GM23338 (cell line): ENCODE results near the gene DNAJC4. TPM values are rescaled to one million over a fixed set of nuclear protein-coding genes. Genes with fewer than 3 reads are reported as not detected.

ENCODE experiments used
- ATAC-seq: fragments of 200-7000 bp; cut with Tn5 transposase; 3 replicates; pipeline ENCODE4 v1.9.1; 2020
- DNase-seq: peaks from one replicate; pipeline ENCODE4 v3.0.0-alpha.2; 2015; ENCODE audit warnings: low spot score
- H2AFZ ChIP-seq: fragments of 200-600 bp; sonication (generic); 2 replicates; pipeline ENCODE4 v1.8.0; 2016; ENCODE audit warnings: antibody characterized with exemption, mild to moderate bottlenecking, moderate library complexity
- H3F3A ChIP-seq: fragments of 200-600 bp; sonication (generic); replicated peaks from 2 replicates; pipeline ENCODE4 v1.8.0; 2017; ENCODE audit warnings: antibody characterized with exemption, mixed run types, low read depth
- H3K27ac ChIP-seq: fragments of 200-600 bp; sonication (generic); 2 replicates; pipeline ENCODE4 v1.6.1; 2016; ENCODE audit warnings: low read depth
- H3K27me3 ChIP-seq: fragments of 200-600 bp; sonication (generic); 2 replicates; pipeline ENCODE4 v1.8.0; 2016; ENCODE audit warnings: mild to moderate bottlenecking, mixed run types, moderate library complexity; ENCODE audit not compliant: insufficient read depth
- H3K36me3 ChIP-seq: fragments of 200-600 bp; sonication (generic); 2 replicates; pipeline ENCODE4 v1.8.0; 2016; ENCODE audit warnings: mild to moderate bottlenecking; ENCODE audit not compliant: insufficient read depth
- H3K4me1 ChIP-seq: fragments of 200-600 bp; sonication (generic); 2 replicates; pipeline ENCODE4 v1.8.0; 2016; ENCODE audit warnings: mild to moderate bottlenecking, moderate library complexity; ENCODE audit not compliant: insufficient read depth
- H3K4me2 ChIP-seq: fragments of 200-600 bp; sonication (generic); 2 replicates; pipeline ENCODE4 v1.7.1; 2017; ENCODE audit warnings: mixed run types
- H3K4me3 ChIP-seq: fragments of 200-600 bp; sonication (generic); 2 replicates; pipeline ENCODE4 v1.6.1; 2016; ENCODE audit warnings: mixed run types
- H3K79me2 ChIP-seq: fragments of 200-600 bp; sonication (generic); replicated peaks from 2 replicates; pipeline ENCODE4 v1.8.0; 2017; ENCODE audit warnings: mild to moderate bottlenecking; ENCODE audit not compliant: insufficient read depth
- H3K9me2 ChIP-seq: fragments of 200-600 bp; sonication (generic); 2 replicates; pipeline ENCODE4 v1.8.0; 2017; ENCODE audit not compliant: insufficient read depth
- H4K20me1 ChIP-seq: fragments of 200-600 bp; sonication (generic); replicated peaks from 2 replicates; pipeline ENCODE4 v1.8.0; 2017; ENCODE audit warnings: mild to moderate bottlenecking; ENCODE audit not compliant: insufficient read depth
- H3K27ac Mint-ChIP-seq: 2 replicates; pipeline ENCODE4 v1.8.0; 2020; ENCODE audit warnings: inconsistent platforms, mild to moderate bottlenecking, moderate library complexity, mixed read lengths
- H3K27me3 Mint-ChIP-seq: 3 replicates; pipeline ENCODE4 v1.8.0; 2022; ENCODE audit warnings: low read depth, mild to moderate bottlenecking, moderate library complexity, mixed read lengths, inconsistent platforms; ENCODE audit not compliant: insufficient read depth, poor library complexity
- H3K36me3 Mint-ChIP-seq: 3 replicates; pipeline ENCODE4 v1.8.0; 2021; ENCODE audit warnings: low read depth, mild to moderate bottlenecking, inconsistent platforms, moderate library complexity, mixed read lengths
- H3K4me1 Mint-ChIP-seq: 3 replicates; pipeline ENCODE4 v1.8.0; 2020; ENCODE audit warnings: mild to moderate bottlenecking, inconsistent platforms, mixed read lengths
- H3K4me3 Mint-ChIP-seq: 3 replicates; pipeline ENCODE4 v1.8.0; 2021; ENCODE audit warnings: moderate library complexity, mild to moderate bottlenecking, inconsistent platforms, mixed read lengths
- H3K9me3 Mint-ChIP-seq: 3 replicates; pipeline ENCODE4 v1.8.0; 2020; ENCODE audit warnings: moderate library complexity, mild to moderate bottlenecking, inconsistent platforms, mixed read lengths
- CREB1 ChIP-seq: fragments of 250-450 bp; sonication (Bioruptor Pico); IDR thresholded peaks from 2 replicates; pipeline ENCODE4 v1.5.0; 2020; ENCODE audit warnings: low read depth, mild to moderate bottlenecking, moderate library complexity
- EZH2 ChIP-seq: fragments of 200-600 bp; sonication (generic); IDR thresholded peaks from one replicate; pipeline ENCODE4 v1.8.0; 2017; ENCODE audit warnings: antibody characterized with exemption, mild to moderate bottlenecking, low read depth; ENCODE audit not compliant: unreplicated experiment
- EZH2phosphoT487 ChIP-seq: fragments of 200-600 bp; sonication (generic); IDR thresholded peaks from one replicate; pipeline ENCODE4 v1.8.1; 2018; ENCODE audit warnings: antibody characterized with exemption; ENCODE audit not compliant: unreplicated experiment
- JUNB ChIP-seq: IDR thresholded peaks from one replicate; pipeline ENCODE4 v1.6.1; 2016; ENCODE audit warnings: antibody characterized with exemption; ENCODE audit not compliant: unreplicated experiment
- NANOG ChIP-seq: IDR thresholded peaks from 2 replicates; pipeline ENCODE4 v1.6.1; 2016; ENCODE audit warnings: antibody characterized with exemption, borderline replicate concordance
- POLR2AphosphoS5 ChIP-seq: IDR thresholded peaks from 2 replicates; pipeline ENCODE4 v1.6.1; 2016; ENCODE audit warnings: antibody characterized with exemption, low read depth
- REST ChIP-seq: IDR thresholded peaks from one replicate; pipeline ENCODE4 v1.6.1; 2018; ENCODE audit warnings: antibody characterized with exemption; ENCODE audit not compliant: unreplicated experiment
- STAT1 ChIP-seq: IDR thresholded peaks from one replicate; pipeline ENCODE4 v1.6.1; 2016; ENCODE audit warnings: antibody characterized with exemption; ENCODE audit not compliant: unreplicated experiment
- ZNF114 ChIP-seq: fragments of 250-450 bp; sonication (Bioruptor Pico); IDR thresholded peaks from 2 replicates; pipeline ENCODE4 v1.5.0; 2020; ENCODE audit warnings: mild to moderate bottlenecking, moderate library complexity
- ZNF331 ChIP-seq: fragments of 250-450 bp; sonication (Bioruptor Pico); IDR thresholded peaks from 2 replicates; pipeline ENCODE4 v1.5.0; 2020; ENCODE audit warnings: low read depth, mild to moderate bottlenecking, moderate library complexity
- polyA plus RNA-seq: library from polyadenylated mRNA; unstranded; fragments of >200 nt; fragmentation: Nextera tagmentation; extraction: Ambion mirVana; gene quantifications from 2 replicates; pipeline ENCODE4 v1.2.1, GENCODE V29; 2016
- total RNA-seq: library from RNA; depleted of rRNA; stranded (reverse); fragments of >200 nt; shearing (Covaris generic); gene quantifications from 2 replicates; pipeline ENCODE4 v1.2.3, GENCODE V29; 2014
- TF ChIP-seq, protein P1 (sequence below): IDR thresholded peaks from 2 replicates; pipeline ENCODE4 v1.6.1; 2016; ENCODE audit warnings: antibody characterized with exemption
- TF ChIP-seq, protein P2 (sequence below), 2 experiments: fragments of 200-600 bp in 1 of 2; sonication (generic) in 1 of 2; conservative IDR thresholded peaks; 2 replicates each; pipeline versions ENCODE4 v1.5.1 to v1.6.1; 2016 to 2017; ENCODE audit warnings: antibody characterized with exemption in 2 of 2, low read depth in 2 of 2, mild to moderate bottlenecking in 2 of 2, moderate library complexity in 1 of 2
- TF ChIP-seq, protein P3 (sequence below): fragments of 250-450 bp; sonication (Bioruptor Pico); IDR thresholded peaks from 2 replicates; pipeline ENCODE4 v1.5.0; 2020; ENCODE audit warnings: mild to moderate bottlenecking, moderate library complexity

Gene DNAJC4
- total and polyA plus RNA-seq, 2 experiments from 2014 or later: 10.5 to 34.4 TPM

- Mint-ChIP-seq H3K4me3 (no peak overlapping the region), H3K9me3 (no peaks in the 10 kb centered on the region), H3K27me3 (peaks cover 29% of the 10 kb centered on the region), H3K36me3 (peaks cover 11% of the 10 kb centered on the region), H3K4me1 (peaks cover 20% of the 10 kb centered on the region), H3K27ac (no peak overlapping the region)
- Histone ChIP-seq H2AFZ (no peak overlapping the region), H3K27me3 (peaks cover 7% of the 10 kb centered on the region; the same call in 1 of the 2 replicates), H3F3A (peaks cover 32% of the 10 kb centered on the region), H3K9me2 (no peaks in the 10 kb centered on the region), H3K79me2 (peaks cover 12% of the 10 kb centered on the region), H3K4me1 (peaks cover 16% of the 10 kb centered on the region; the same call in 1 of the 2 replicates), H4K20me1 (no peaks in the 10 kb centered on the region; the same call in 1 of the 2 replicates), H3K4me3 (no peak overlapping the region), H3K27ac (no peak overlapping the region), H3K36me3 (no peaks in the 10 kb centered on the region), H3K4me2 (no peak overlapping the region)
- no peak for TF ChIP-seq CREB1 (CRISPR knock-in tag)
- TF ChIP-seq, protein P1, sequence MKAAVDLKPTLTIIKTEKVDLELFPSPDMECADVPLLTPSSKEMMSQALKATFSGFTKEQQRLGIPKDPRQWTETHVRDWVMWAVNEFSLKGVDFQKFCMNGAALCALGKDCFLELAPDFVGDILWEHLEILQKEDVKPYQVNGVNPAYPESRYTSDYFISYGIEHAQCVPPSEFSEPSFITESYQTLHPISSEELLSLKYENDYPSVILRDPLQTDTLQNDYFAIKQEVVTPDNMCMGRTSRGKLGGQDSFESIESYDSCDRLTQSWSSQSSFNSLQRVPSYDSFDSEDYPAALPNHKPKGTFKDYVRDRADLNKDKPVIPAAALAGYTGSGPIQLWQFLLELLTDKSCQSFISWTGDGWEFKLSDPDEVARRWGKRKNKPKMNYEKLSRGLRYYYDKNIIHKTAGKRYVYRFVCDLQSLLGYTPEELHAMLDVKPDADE: no peak
- TF ChIP-seq EZH2: no peak
- TF ChIP-seq ZNF114 (CRISPR knock-in tag): no peak
- no peak for TF ChIP-seq POLR2AphosphoS5
- no peak for TF ChIP-seq EZH2phosphoT487
- no peak for TF ChIP-seq JUNB
- TF ChIP-seq ZNF331: no peak
- TF ChIP-seq, protein P2, sequence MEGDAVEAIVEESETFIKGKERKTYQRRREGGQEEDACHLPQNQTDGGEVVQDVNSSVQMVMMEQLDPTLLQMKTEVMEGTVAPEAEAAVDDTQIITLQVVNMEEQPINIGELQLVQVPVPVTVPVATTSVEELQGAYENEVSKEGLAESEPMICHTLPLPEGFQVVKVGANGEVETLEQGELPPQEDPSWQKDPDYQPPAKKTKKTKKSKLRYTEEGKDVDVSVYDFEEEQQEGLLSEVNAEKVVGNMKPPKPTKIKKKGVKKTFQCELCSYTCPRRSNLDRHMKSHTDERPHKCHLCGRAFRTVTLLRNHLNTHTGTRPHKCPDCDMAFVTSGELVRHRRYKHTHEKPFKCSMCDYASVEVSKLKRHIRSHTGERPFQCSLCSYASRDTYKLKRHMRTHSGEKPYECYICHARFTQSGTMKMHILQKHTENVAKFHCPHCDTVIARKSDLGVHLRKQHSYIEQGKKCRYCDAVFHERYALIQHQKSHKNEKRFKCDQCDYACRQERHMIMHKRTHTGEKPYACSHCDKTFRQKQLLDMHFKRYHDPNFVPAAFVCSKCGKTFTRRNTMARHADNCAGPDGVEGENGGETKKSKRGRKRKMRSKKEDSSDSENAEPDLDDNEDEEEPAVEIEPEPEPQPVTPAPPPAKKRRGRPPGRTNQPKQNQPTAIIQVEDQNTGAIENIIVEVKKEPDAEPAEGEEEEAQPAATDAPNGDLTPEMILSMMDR (conservative IDR thresholded peaks at IDR 0.05; ENCODE audit: low read depth in 2 of 2): no peak
- TF ChIP-seq REST: no peak
- TF ChIP-seq, protein P3, sequence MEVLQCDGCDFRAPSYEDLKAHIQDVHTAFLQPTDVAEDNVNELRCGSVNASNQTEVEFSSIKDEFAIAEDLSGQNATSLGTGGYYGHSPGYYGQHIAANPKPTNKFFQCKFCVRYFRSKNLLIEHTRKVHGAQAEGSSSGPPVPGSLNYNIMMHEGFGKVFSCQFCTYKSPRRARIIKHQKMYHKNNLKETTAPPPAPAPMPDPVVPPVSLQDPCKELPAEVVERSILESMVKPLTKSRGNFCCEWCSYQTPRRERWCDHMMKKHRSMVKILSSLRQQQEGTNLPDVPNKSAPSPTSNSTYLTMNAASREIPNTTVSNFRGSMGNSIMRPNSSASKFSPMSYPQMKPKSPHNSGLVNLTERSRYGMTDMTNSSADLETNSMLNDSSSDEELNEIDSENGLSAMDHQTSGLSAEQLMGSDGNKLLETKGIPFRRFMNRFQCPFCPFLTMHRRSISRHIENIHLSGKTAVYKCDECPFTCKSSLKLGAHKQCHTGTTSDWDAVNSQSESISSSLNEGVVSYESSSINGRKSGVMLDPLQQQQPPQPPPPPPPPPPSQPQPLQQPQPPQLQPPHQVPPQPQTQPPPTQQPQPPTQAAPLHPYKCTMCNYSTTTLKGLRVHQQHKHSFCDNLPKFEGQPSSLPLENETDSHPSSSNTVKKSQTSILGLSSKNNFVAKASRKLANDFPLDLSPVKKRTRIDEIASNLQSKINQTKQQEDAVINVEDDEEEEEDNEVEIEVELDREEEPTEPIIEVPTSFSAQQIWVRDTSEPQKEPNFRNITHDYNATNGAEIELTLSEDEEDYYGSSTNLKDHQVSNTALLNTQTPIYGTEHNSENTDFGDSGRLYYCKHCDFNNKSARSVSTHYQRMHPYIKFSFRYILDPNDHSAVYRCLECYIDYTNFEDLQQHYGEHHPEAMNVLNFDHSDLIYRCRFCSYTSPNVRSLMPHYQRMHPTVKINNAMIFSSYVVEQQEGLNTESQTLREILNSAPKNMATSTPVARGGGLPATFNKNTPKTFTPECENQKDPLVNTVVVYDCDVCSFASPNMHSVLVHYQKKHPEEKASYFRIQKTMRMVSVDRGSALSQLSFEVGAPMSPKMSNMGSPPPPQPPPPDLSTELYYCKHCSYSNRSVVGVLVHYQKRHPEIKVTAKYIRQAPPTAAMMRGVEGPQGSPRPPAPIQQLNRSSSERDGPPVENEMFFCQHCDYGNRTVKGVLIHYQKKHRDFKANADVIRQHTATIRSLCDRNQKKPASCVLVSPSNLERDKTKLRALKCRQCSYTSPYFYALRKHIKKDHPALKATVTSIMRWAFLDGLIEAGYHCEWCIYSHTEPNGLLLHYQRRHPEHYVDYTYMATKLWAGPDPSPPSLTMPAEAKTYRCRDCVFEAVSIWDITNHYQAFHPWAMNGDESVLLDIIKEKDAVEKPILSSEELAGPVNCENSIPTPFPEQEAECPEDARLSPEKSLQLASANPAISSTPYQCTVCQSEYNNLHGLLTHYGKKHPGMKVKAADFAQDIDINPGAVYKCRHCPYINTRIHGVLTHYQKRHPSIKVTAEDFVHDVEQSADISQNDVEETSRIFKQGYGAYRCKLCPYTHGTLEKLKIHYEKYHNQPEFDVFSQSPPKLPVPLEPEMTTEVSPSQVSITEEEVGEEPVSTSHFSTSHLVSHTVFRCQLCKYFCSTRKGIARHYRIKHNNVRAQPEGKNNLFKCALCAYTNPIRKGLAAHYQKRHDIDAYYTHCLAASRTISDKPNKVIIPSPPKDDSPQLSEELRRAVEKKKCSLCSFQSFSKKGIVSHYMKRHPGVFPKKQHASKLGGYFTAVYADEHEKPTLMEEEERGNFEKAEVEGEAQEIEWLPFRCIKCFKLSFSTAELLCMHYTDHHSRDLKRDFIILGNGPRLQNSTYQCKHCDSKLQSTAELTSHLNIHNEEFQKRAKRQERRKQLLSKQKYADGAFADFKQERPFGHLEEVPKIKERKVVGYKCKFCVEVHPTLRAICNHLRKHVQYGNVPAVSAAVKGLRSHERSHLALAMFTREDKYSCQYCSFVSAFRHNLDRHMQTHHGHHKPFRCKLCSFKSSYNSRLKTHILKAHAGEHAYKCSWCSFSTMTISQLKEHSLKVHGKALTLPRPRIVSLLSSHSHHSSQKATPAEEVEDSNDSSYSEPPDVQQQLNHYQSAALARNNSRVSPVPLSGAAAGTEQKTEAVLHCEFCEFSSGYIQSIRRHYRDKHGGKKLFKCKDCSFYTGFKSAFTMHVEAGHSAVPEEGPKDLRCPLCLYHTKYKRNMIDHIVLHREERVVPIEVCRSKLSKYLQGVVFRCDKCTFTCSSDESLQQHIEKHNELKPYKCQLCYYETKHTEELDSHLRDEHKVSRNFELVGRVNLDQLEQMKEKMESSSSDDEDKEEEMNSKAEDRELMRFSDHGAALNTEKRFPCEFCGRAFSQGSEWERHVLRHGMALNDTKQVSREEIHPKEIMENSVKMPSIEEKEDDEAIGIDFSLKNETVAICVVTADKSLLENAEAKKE (CRISPR knock-in tag): no peak
- TF ChIP-seq STAT1: no peak
- no peak for TF ChIP-seq NANOG
- DNase-seq (no peak), ATAC-seq (no peak)
Measured at GRCh38 chr11:64238076-64238475, 7.7 kb downstream of the DNAJC4 start.
